Neuronal stem cell (in vitro differentiated cells): Measurements from ENCODE around the gene MLLT10.

ENCODE experiments used
- DNase-seq: peaks from one replicate; pipeline ENCODE4 v3.0.0-alpha.2; 2013; ENCODE audit warnings: low spot score
- H2AFZ ChIP-seq: one replicate; pipeline ENCODE4 v1.6.1; 2013; ENCODE audit warnings: mild to moderate bottlenecking, low read length, inconsistent platforms
- H2AK5ac ChIP-seq: 2 replicates; pipeline ENCODE4 v1.6.1; 2013; ENCODE audit warnings: low read depth, mild to moderate bottlenecking, inconsistent platforms, low read length, moderate library complexity, mixed read lengths
- H2BK120ac ChIP-seq: 2 replicates; pipeline ENCODE4 v1.6.1; 2013; ENCODE audit warnings: low read depth, mild to moderate bottlenecking, inconsistent platforms, low read length, moderate library complexity, mixed read lengths
- H2BK12ac ChIP-seq: one replicate; pipeline ENCODE4 v1.6.1; 2013; ENCODE audit warnings: low read length, inconsistent platforms
- H2BK15ac ChIP-seq: 2 replicates; pipeline ENCODE4 v1.6.1; 2013; ENCODE audit warnings: mild to moderate bottlenecking, low read length, inconsistent platforms, mixed read lengths
- H2BK5ac ChIP-seq: one replicate; pipeline ENCODE4 v1.6.1; 2013; ENCODE audit warnings: inconsistent platforms, mild to moderate bottlenecking, low read length, moderate library complexity
- H3K14ac ChIP-seq: one replicate; pipeline ENCODE4 v1.6.1; 2013; ENCODE audit warnings: low read length, inconsistent platforms
- H3K18ac ChIP-seq: 2 replicates; pipeline ENCODE4 v1.6.1; 2013; ENCODE audit warnings: low read length, inconsistent platforms
- H3K23ac ChIP-seq: 2 replicates; pipeline ENCODE4 v1.6.1; 2013; ENCODE audit warnings: low read depth, mild to moderate bottlenecking, mixed read lengths, low read length, inconsistent platforms; ENCODE audit not compliant: poor library complexity
- H3K27ac ChIP-seq: replicated peaks from 3 replicates; pipeline ENCODE4 v1.5.1; 2013; ENCODE audit warnings: low read length, inconsistent platforms
- H3K27me3 ChIP-seq, 3 experiments: 2 replicates each; pipeline ENCODE4 v1.6.1; 2013; ENCODE audit warnings: low read length in 3 of 3, mild to moderate bottlenecking in 2 of 3, inconsistent platforms in 1 of 3, low read depth in 1 of 3, mixed read lengths in 1 of 3, moderate library complexity in 1 of 3; ENCODE audit not compliant: control insufficient read depth in 3 of 3, insufficient read depth in 3 of 3
- H3K36me3 ChIP-seq, 2 donors: replicated peaks in 1 of 2; 2 replicates each; pipeline ENCODE4 v1.6.1; 2013; ENCODE audit warnings: low read length in 2 of 2; ENCODE audit not compliant: control insufficient read depth in 2 of 2, insufficient read depth in 2 of 2
- H3K4ac ChIP-seq: 2 replicates; pipeline ENCODE4 v1.6.1; 2013; ENCODE audit warnings: inconsistent platforms, mild to moderate bottlenecking, low read length, moderate library complexity
- H3K4me1 ChIP-seq, 2 donors: 1 replicate in 1 of 2; 2 replicates in 1 of 2; pipeline ENCODE4 v1.6.1; 2013; ENCODE audit warnings: low read length in 2 of 2, low read depth in 1 of 2; ENCODE audit not compliant: control insufficient read depth in 2 of 2, insufficient read depth in 1 of 2
- H3K4me2 ChIP-seq: one replicate; pipeline ENCODE4 v1.6.1; 2013; ENCODE audit warnings: mild to moderate bottlenecking, low read length, inconsistent platforms; ENCODE audit not compliant: insufficient read depth, poor library complexity, severe bottlenecking
- H3K4me3 ChIP-seq, 2 donors: 2 replicates each; pipeline ENCODE4 v1.5.1; 2013; ENCODE audit warnings: low read length in 2 of 2, mild to moderate bottlenecking in 2 of 2, inconsistent platforms in 1 of 2, moderate library complexity in 1 of 2
- H3K79me1 ChIP-seq: one replicate; pipeline ENCODE4 v1.6.1; 2013; ENCODE audit warnings: low read depth, mild to moderate bottlenecking, inconsistent platforms, low read length, moderate library complexity
- H3K9ac ChIP-seq: one replicate; pipeline ENCODE4 v1.6.1; 2013; ENCODE audit warnings: mild to moderate bottlenecking, low read depth, low read length, inconsistent platforms; ENCODE audit not compliant: poor library complexity
- H3K9me3 ChIP-seq, 2 donors: replicated peaks in 1 of 2; 2 replicates each; pipeline versions ENCODE3 to v1.6.1; 2013; ENCODE audit warnings: low read length in 2 of 2, mild to moderate bottlenecking in 2 of 2, inconsistent platforms in 1 of 2, low read depth in 1 of 2, mixed read lengths in 1 of 2, moderate library complexity in 1 of 2; ENCODE audit not compliant: control insufficient read depth in 2 of 2, insufficient read depth in 1 of 2
- H4K8ac ChIP-seq: one replicate; pipeline ENCODE4 v1.6.1; 2013; ENCODE audit warnings: low read depth, mild to moderate bottlenecking, inconsistent platforms, low read length, moderate library complexity
- H4K91ac ChIP-seq: one replicate; pipeline ENCODE4 v1.6.1; 2013; ENCODE audit warnings: low read length, low read depth, mild to moderate bottlenecking, inconsistent platforms; ENCODE audit not compliant: poor library complexity
- WGBS, 2 donors: extraction: QIAGEN DNeasy Blood & Tissue Kit; methylation state at CpG; one replicate each; pipeline ENCODE4 v1.1.7; 2013; ENCODE audit warnings: missing lambda C conversion rate in 2 of 2, mixed read lengths in 1 of 2; ENCODE audit not compliant: insufficient read length in 2 of 2, insufficient replicate concordance in 1 of 2; ENCODE audit errors: extremely low coverage in 2 of 2; 5-methylcytosine and 5-hydroxymethylcytosine counted together

MLLT10 gene

DNA sequence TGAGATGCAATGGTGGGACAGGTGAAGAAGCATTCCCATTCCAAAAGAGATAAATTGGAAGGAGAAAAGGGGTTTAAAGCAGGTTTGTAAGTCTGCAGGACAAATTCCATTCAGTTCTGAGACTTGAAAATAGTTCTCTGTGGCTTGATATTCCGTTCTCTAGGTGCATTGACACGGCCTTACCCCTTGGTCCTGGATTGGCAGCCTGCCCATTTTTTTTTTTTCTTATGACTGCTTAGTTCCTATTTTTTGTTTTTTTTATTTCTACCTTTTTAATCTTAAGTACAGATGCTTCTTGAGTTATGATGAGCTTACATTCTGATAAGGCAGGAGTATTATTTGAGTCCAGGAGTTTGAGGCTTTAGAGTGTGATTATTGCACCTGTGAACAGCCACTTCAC is 70.6 kb downstream of the MLLT10 start:
- no CpG with 5 or more reads among the region's 2 CpGs for WGBS, 2 donors
- no peak overlapping the region for H4K8ac ChIP-seq
- H3K4me2 ChIP-seq = no peak overlapping the region
- H2BK5ac ChIP-seq = no peak overlapping the region
- H3K4me1 ChIP-seq = no peaks in the 10 kb centered on the region
- H3K9me3 ChIP-seq = peaks cover 0 to 29% of the 10 kb centered on the region in 2 donors
- no peak overlapping the region for H3K23ac ChIP-seq
- H2BK120ac ChIP-seq = no peak overlapping the region
- H3K4me3 ChIP-seq = no peak overlapping the region
- no peaks in the 10 kb centered on the region for H3K27me3 ChIP-seq
- peaks cover 2 to 52% of the 10 kb centered on the region in 2 donors for H3K36me3 ChIP-seq
- no peak overlapping the region for H4K91ac ChIP-seq
- H2AK5ac ChIP-seq = no peak overlapping the region
- no peak overlapping the region for H3K4ac ChIP-seq
- no peak overlapping the region for H3K14ac ChIP-seq
- H3K79me1 ChIP-seq = peaks cover 5% of the 10 kb centered on the region
- DNase-seq = no peak
- no peak overlapping the region for H3K27ac ChIP-seq
- H2AFZ ChIP-seq = no peak overlapping the region
- H2BK12ac ChIP-seq = no peak overlapping the region
- no peak overlapping the region for H2BK15ac ChIP-seq
- H3K9ac ChIP-seq = no peak overlapping the region
- H3K18ac ChIP-seq = no peak overlapping the region

DNA sequence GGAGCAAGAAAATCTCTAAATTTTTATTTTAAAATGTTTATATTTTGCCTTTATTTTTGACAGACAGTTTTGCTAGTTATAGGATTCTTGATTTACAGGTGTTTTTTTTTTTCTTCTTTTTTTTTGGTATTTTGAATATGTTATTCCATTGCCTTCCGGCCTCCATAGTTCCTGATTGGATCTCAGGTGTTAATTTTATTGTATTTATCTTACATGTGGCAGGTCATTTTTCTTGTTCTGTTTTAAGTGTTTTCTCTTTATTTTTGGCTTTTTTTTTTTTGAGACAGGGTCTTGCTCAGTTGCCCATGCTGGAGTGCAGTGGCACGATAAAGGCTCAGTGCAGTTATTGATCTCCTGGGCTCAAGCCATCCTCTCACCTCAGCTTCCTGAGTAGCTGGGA is 73.9 kb downstream of the MLLT10 start:
- Histone ChIP-seq H2BK12ac (no peak overlapping the region), H3K4me1 (no peaks in the 10 kb centered on the region), H3K36me3 (peaks cover 2 to 64% of the 10 kb centered on the region in 2 donors), H3K9ac (no peak overlapping the region), H2BK15ac (no peak overlapping the region), H2AFZ (no peak overlapping the region), H3K27ac (no peak overlapping the region), H3K14ac (no peak overlapping the region), H3K4ac (no peak overlapping the region), H4K8ac (no peak overlapping the region), H3K79me1 (peaks cover 7% of the 10 kb centered on the region), H3K27me3 (no peaks in the 10 kb centered on the region), H4K91ac (no peak overlapping the region), H3K18ac (no peak overlapping the region), H3K4me2 (no peak overlapping the region), H3K23ac (no peak overlapping the region), H3K9me3 (peaks cover 0 to 29% of the 10 kb centered on the region in 2 donors), H2AK5ac (no peak overlapping the region), H3K4me3 (no peak overlapping the region), H2BK120ac (no peak overlapping the region), H2BK5ac (no peak overlapping the region)
- no peak for DNase-seq
- WGBS, 2 donors = no CpG with 5 or more reads among the region's 2 CpGs

DNA sequence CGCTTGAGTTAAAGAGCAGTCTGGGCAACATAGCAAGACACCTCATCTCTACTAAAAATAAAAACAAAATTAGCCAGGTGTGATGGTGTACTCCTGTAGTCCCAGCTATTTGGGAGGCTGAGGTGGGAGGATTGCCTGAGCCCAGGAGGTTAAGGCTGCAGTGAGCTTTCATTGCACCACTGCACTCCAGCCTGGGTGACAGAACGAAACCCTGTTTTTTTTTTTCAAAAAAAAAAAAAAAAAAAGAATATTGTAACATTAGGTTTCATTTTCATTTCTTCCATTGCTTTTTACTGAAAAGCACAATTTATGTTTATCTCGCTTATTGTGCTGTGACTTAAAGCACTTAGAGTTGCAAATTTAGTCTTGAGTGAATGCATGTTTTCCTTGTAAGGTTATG is 80.0 kb downstream of the MLLT10 start:
- no peak overlapping the region for H3K27ac ChIP-seq
- H2BK5ac ChIP-seq = no peak overlapping the region
- no peaks in the 10 kb centered on the region for H3K4me1 ChIP-seq
- H3K4me3 ChIP-seq = no peak overlapping the region
- no peak overlapping the region for H3K14ac ChIP-seq
- no peak overlapping the region for H3K18ac ChIP-seq
- H3K9me3 ChIP-seq = peaks cover 0 to 6% of the 10 kb centered on the region in 2 donors
- H2AFZ ChIP-seq = no peak overlapping the region
- H3K79me1 ChIP-seq = peaks cover 4% of the 10 kb centered on the region
- H2BK15ac ChIP-seq = no peak overlapping the region
- no peak for DNase-seq
- no peak overlapping the region for H2AK5ac ChIP-seq
- H3K27me3 ChIP-seq = no peaks in the 10 kb centered on the region
- no peak overlapping the region for H4K91ac ChIP-seq
- no peak overlapping the region for H2BK12ac ChIP-seq
- H3K9ac ChIP-seq = no peak overlapping the region
- H4K8ac ChIP-seq = no peak overlapping the region
- no peak overlapping the region for H2BK120ac ChIP-seq
- WGBS, 2 donors = no CpG with 5 or more reads among the region's 3 CpGs
- no peak overlapping the region for H3K4ac ChIP-seq
- H3K36me3 ChIP-seq = peaks cover 0 to 77% of the 10 kb centered on the region in 2 donors
- H3K4me2 ChIP-seq = no peak overlapping the region
- H3K23ac ChIP-seq = no peak overlapping the region

DNA sequence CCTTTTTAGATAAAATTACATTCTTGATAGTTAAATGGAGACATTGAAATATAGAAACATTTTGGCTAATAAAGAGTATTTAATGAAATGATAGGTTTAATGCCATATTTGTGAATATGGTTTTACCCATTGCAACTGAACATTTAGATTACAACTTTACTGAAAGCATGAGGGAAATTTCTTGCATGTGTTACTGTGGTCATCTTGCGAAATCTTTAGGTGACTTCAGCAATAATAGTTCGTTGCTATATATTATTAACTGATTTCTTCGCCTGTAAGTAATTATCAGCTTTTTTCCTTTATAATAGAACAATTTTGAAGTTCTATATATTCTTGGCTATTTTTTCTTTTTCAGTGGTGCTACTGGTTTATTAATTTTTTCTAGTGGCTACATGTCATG is 83.2 kb downstream of the MLLT10 start:
- no peak overlapping the region for H2AFZ ChIP-seq

More for the DNA sequence above, 83.2 kb downstream of the MLLT10 start:
- Histone ChIP-seq H3K79me1 (peaks cover 4% of the 10 kb centered on the region), H3K14ac (no peak overlapping the region), H4K91ac (no peak overlapping the region), H4K8ac (no peak overlapping the region), H3K36me3 (peaks cover 0 to 83% of the 10 kb centered on the region in 2 donors), H3K27me3 (no peaks in the 10 kb centered on the region), H2AK5ac (no peak overlapping the region), H3K23ac (no peak overlapping the region), H3K4me3 (no peak overlapping the region), H2BK12ac (no peak overlapping the region), H3K4ac (no peak overlapping the region), H3K9ac (no peak overlapping the region), H3K27ac (no peak overlapping the region), H3K4me2 (no peak overlapping the region), H2BK15ac (no peak overlapping the region), H2BK120ac (no peak overlapping the region), H3K4me1 (no peaks in the 10 kb centered on the region), H2BK5ac (no peak overlapping the region), H3K9me3 (no peaks in the 10 kb centered on the region), H3K18ac (no peak overlapping the region)
- DNase-seq = no peak
- no CpG with 5 or more reads among the region's 3 CpGs for WGBS, 2 donors
